ENCODE results near the gene GLT8D2.

GLT8D2 gene

DNA sequence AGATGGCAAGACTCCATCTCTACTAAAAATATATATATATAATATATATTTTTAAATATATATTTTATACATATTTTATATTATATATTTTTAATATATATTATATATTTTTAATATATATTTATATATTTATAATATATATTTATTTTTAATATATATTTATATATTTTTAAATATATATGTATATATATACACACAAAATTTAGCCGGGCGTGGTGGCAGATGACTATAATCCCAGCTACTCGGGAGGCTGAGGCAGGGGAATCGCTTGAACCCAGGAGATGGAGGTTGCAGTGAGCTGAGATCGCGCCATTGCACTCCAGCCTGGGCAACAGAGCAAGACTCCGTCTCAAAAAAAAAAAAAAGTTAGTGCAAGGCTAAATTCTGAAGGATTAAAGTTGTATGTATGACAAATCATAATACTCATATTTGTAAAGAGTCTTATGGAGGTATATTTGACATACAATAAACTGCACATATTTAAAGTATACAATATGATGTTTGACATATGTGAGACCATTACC is 92.1 kb downstream of the GLT8D2 start:
- no peak for ATAC-seq
- H3K4me3 Mint-ChIP-seq: peak overlapping the region; percentile 99
- peaks cover 29% of the 10 kb centered on the region for H3K4me1 Mint-ChIP-seq
- no peaks in the 10 kb centered on the region for H3K27me3 Mint-ChIP-seq
- H3K9me3 Mint-ChIP-seq: no peaks in the 10 kb centered on the region
- peak overlapping the region; percentile 97 for H3K27ac Mint-ChIP-seq
- peaks cover 13% of the 10 kb centered on the region for H3K36me3 Mint-ChIP-seq

DNA sequence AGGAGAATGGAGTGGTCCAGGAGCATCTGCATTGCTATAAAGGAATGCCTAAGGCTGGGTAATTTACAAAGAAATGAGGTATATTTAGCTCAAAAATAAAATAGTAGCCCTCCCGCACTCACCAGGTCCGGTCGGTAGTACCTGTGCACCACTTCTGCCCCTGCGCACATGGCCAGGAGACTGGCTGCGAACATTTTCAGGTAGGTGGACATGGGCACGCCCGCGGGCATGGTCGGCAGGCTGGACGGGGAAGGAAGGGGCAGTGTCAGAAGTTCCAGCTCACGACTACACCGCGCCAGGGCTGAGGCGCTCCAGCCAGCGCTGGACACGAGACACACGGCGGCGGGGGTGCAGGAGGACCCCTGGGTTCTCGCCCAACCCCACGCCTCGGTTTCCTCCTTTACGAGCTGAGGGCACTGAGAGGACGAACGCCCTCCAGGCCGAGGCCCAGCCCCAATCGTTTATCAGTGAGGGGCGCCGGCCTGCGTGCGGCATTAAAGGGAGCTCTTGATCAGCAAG is 93.4 kb downstream of the GLT8D2 start:
- Mint-ChIP-seq H3K27ac (peak overlapping the region; percentile 97), H3K4me3 (peak overlapping the region; percentile 99), H3K9me3 (no peaks in the 10 kb centered on the region), H3K36me3 (peaks cover 18% of the 10 kb centered on the region), H3K27me3 (no peaks in the 10 kb centered on the region), H3K4me1 (peaks cover 29% of the 10 kb centered on the region)
- ATAC-seq: no peak

DNA sequence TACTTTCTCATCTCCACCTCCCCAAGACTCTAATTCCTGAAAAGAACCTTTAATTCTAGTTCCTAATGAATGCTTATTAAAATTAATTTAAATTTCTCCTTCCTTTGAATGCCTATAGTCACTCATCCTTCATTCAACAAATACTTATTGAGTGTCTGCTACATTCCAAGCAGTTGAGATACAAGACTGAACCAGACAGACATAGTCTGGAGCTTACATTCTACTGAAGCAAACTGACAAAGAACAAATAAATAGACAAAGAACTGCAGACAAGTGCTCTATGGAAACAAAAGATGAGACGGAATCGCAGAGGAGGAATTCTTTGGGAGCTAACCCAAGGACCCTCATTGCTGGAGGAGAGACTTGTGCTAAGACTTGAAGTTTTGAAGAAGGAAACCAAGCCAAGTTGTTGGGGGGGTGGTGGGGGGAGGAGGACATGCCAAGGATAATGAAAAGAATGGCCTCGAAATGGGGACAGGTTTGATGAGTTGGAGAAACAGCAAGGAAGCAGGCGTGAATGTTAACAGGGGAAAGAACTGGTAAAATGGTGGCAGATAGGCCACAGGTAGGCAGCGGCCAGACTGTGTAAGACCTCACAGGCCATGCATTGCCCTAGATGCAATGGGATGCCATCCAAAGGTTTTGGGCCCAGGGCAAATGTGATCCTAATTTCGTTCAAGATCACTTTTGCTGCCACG is 94.0 kb downstream of the GLT8D2 start:
- peaks cover 18% of the 10 kb centered on the region for H3K36me3 Mint-ChIP-seq
- no peaks in the 10 kb centered on the region for H3K27me3 Mint-ChIP-seq
- no peaks in the 10 kb centered on the region for H3K9me3 Mint-ChIP-seq
- peak overlapping the region; percentile 99 for H3K4me3 Mint-ChIP-seq
- H3K27ac Mint-ChIP-seq: peak overlapping the region; percentile 97
- peaks cover 29% of the 10 kb centered on the region for H3K4me1 Mint-ChIP-seq
- ATAC-seq: no peak

DNA sequence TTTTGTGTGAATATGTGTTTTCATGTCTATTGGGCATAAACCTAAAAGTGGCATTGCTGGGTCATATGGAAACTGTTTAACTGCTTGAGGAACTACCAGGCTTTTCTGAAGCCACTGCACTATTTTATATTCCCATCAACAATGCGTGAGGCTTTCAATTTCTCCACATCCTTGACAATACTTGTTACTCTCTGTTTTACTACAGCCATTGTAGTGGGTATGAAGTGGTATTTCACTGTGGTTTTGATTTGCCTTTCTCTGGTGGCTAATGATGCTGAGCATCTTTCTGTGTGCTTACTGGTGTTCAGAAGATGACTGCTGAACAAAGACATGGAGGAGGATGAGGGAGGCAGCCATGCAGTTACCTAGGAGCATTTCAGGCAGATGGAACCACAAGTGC is 97.5 kb downstream of the GLT8D2 start:
- Mint-ChIP-seq H3K36me3 (peaks cover 42% of the 10 kb centered on the region), H3K4me1 (peaks cover 27% of the 10 kb centered on the region), H3K9me3 (no peaks in the 10 kb centered on the region), H3K4me3 (no peak overlapping the region), H3K27me3 (no peaks in the 10 kb centered on the region), H3K27ac (no peak overlapping the region)
- ATAC-seq: no peak

DNA sequence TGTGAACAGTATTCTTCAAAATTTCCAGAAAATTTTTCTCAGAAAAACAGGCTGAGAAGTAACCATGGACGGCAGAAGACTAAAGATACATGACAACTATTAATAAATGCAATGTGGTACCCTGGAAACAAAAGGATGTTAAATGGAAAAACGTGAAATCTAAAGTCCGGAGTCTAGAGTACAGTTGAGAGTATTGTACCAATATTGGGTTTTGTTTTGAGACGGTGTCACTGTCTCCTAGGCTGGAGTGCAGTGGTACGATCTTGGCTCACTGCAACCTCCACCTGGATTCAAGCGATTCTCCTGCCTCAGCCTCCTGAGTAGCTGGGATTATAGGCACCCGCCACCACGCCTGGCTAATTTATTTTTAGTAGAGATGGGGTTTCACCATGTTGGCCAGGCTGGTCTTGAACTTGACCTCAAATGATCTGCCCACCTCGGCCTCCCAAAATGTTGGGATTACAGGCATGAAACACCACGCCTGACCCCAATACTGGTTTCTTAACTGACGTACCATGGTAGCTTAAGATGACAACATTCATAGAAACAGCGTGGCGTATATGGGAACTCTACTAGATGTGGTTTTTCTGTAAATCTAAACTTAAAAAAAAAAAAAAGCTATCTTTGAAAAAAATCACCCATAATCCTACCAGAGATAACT is 101.1 kb downstream of the GLT8D2 start:
- Mint-ChIP-seq H3K36me3 (peaks cover 61% of the 10 kb centered on the region), H3K9me3 (no peaks in the 10 kb centered on the region), H3K27ac (no peak overlapping the region), H3K4me3 (no peak overlapping the region), H3K4me1 (peaks cover 8% of the 10 kb centered on the region), H3K27me3 (no peaks in the 10 kb centered on the region)
- no peak for ATAC-seq

DNA sequence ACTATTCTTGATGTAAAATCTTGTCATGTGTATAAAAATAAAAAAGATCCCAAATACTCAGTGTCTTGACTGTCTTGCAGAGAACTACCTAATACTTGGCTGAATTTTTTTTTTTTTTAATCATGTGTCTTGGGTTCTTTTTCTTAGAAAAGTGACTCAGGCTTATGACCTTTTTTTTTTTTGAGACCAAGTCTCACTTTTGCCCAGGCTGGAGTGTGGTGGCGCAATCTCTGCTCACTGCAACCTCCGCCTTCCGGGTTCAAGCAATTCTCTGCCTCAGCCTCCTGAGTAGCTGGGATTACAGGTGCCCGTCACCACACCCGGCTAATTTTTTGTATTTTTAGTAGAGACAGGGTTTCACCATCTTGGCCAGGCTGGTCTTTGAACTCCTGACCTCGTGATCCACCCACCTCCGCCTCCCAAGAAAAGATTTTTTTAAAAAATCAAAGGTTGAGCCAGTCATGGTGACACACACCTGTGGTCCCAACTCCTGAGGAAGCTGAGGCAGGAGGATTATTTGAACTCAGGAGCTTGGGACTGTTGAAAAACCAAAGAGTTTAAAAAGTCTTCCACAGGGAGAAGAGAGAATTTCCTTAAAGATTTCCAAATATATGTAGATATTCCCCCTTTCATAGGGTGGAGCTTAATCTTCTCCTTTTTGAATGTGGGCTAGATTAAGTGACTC is 102.0 kb downstream of the GLT8D2 start:
- Mint-ChIP-seq H3K27ac (peak overlapping the region; percentile 44), H3K27me3 (no peaks in the 10 kb centered on the region), H3K36me3 (peaks cover 67% of the 10 kb centered on the region), H3K4me1 (peaks cover 8% of the 10 kb centered on the region), H3K9me3 (no peaks in the 10 kb centered on the region), H3K4me3 (no peak overlapping the region)
- ATAC-seq: no peak

DNA sequence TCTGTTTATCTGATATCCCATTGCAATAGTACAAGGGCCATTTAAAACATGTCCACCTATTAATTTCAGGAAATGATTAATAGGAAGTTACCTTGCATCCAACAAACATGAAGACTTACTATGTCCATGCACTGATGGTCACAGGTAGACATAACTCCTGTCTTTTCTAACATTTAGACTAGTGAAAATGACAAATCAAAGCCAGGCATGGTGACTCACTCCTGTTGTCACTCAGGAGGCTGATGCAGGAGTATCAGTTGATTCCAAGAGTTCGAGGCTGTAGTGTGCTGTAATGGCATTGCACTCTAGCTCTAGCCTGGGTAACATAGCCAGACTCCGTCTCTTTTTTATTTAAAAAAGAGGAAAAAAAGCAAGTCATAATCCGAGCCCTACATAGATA is 105.0 kb downstream of the GLT8D2 start:
- H3K27me3 Mint-ChIP-seq: no peaks in the 10 kb centered on the region
- no peak overlapping the region for H3K4me3 Mint-ChIP-seq
- ATAC-seq: no peak
- H3K27ac Mint-ChIP-seq: no peak overlapping the region
- H3K9me3 Mint-ChIP-seq: no peaks in the 10 kb centered on the region
- H3K36me3 Mint-ChIP-seq: peaks cover 87% of the 10 kb centered on the region
- H3K4me1 Mint-ChIP-seq: peaks cover 13% of the 10 kb centered on the region
